Endothelial cell of umbilical vein (primary cell): Measurements from ENCODE around the gene GLB1L. TPM values are rescaled to one million over a fixed set of nuclear protein-coding genes. Genes with fewer than 3 reads are reported as not detected.
"Not testable (repeated sequence)": the region's sequence is repeated elsewhere in the genome, so short reads cannot be mapped to it uniquely, and the experiment has no call there.

ENCODE experiments used
- BruUV-seq: library from RNA; stranded (reverse); fragments of 400-500 nt; replicated peaks from 2 replicates; lab custom pipeline; 2021; lab: Mats Ljungman, UMichigan
- CTCF ChIA-PET: fragments of 300-600, 350-600 bp; sonication (Branson Sonifier 250); formaldehyde crosslinking; loops from one replicate; lab custom pipeline; 2021; ENCODE audit warnings: antibody characterized with exemption, inconsistent platforms; lab: Charles Lee
- POLR2A ChIA-PET: fragments of 300-600, 350-600 bp; sonication (Branson Sonifier 250); formaldehyde crosslinking; loops from one replicate; lab custom pipeline; 2021; ENCODE audit warnings: antibody characterized with exemption, inconsistent platforms; lab: Charles Lee
- DNase-seq: peaks from one replicate; pipeline ENCODE4 v3.0.0-alpha.2; 2011; ENCODE audit warnings: low read depth, low spot score
- FAIRE-seq: peaks from 2 replicates; lab custom pipeline; 2011; peaks lifted over from hg19 to GRCh38; lab: Jason Lieb, UNC
- H2AFZ ChIP-seq: 2 replicates; pipeline ENCODE4 v1.6.0; 2012; ENCODE audit warnings: low read depth, low read length, control low read depth, inconsistent platforms
- H3K27ac ChIP-seq: 2 replicates; pipeline ENCODE4 v1.5.1; 2011; ENCODE audit warnings: low read depth, mild to moderate bottlenecking, control low read depth, low read length, moderate library complexity; ENCODE audit not compliant: insufficient read depth
- H3K27me3 ChIP-seq, 2 experiments: 2 replicates each; pipeline versions ENCODE4 v1.6.0 to v1.6.1; 2011; ENCODE audit warnings: low read length in 2 of 2, mixed read lengths in 1 of 2; ENCODE audit not compliant: control insufficient read depth in 2 of 2, insufficient read depth in 2 of 2
- H3K36me3 ChIP-seq, 2 experiments: 2 replicates in 1 of 2; 3 replicates in 1 of 2; pipeline ENCODE4 v1.5.1; 2011; ENCODE audit warnings: low read length in 2 of 2, mild to moderate bottlenecking in 1 of 2, moderate library complexity in 1 of 2; ENCODE audit not compliant: control insufficient read depth in 2 of 2, insufficient read depth in 2 of 2; ENCODE audit errors: extremely low read depth in 1 of 2
- H3K4me1 ChIP-seq: 3 replicates; pipeline ENCODE4 v1.5.1; 2011; ENCODE audit warnings: mild to moderate bottlenecking, low read length; ENCODE audit not compliant: control insufficient read depth, insufficient read depth; ENCODE audit errors: extremely low read depth
- H3K4me2 ChIP-seq: 2 replicates; pipeline ENCODE4 v1.6.1; 2011; ENCODE audit warnings: low read length, control low read depth, mixed read lengths; ENCODE audit not compliant: insufficient read depth
- H3K4me3 ChIP-seq, 3 experiments: fragments of 200-600 bp in 1 of 3; sonication (generic), shearing (Covaris generic) in 1 of 3; replicated peaks in 1 of 3; 2 replicates each; pipeline ENCODE4 v1.5.1; 2011 to 2016; ENCODE audit warnings: control low read depth in 3 of 3, low read length in 3 of 3, mild to moderate bottlenecking in 2 of 3, inconsistent platforms in 1 of 3, low read depth in 1 of 3, moderate library complexity in 1 of 3; ENCODE audit not compliant: insufficient read depth in 1 of 3
- H3K79me2 ChIP-seq: 2 replicates; pipeline ENCODE4 v1.6.0; 2012; ENCODE audit warnings: low read length, inconsistent platforms; ENCODE audit not compliant: control insufficient read depth, insufficient read depth
- H3K9ac ChIP-seq: replicated peaks from 2 replicates; pipeline ENCODE3; 2011; ENCODE audit warnings: low read length, control low read depth; ENCODE audit not compliant: insufficient read depth; ENCODE audit errors: extremely low read depth
- H3K9me1 ChIP-seq: replicated peaks from 3 replicates; pipeline ENCODE4 v1.6.0; 2011; ENCODE audit warnings: mild to moderate bottlenecking, low read length; ENCODE audit not compliant: control insufficient read depth, insufficient read depth; ENCODE audit errors: extremely low read depth
- H3K9me3 ChIP-seq: replicated peaks from 2 replicates; pipeline ENCODE4 v1.5.1; 2012; ENCODE audit warnings: low read length, inconsistent platforms; ENCODE audit not compliant: control insufficient read depth, insufficient read depth
- H4K20me1 ChIP-seq: replicated peaks from 2 replicates; pipeline ENCODE3; 2011; ENCODE audit warnings: mild to moderate bottlenecking, low read length; ENCODE audit not compliant: control insufficient read depth, insufficient read depth; ENCODE audit errors: extremely low read depth
- EZH2 ChIP-seq: IDR thresholded peaks from 2 replicates; pipeline ENCODE4 v1.6.1; 2012; ENCODE audit warnings: borderline replicate concordance, low read depth, mild to moderate bottlenecking, moderate library complexity, low read length, inconsistent platforms; ENCODE audit not compliant: severe bottlenecking
- FOS ChIP-seq: IDR thresholded peaks from 2 replicates; pipeline ENCODE4 v1.6.1; 2011; ENCODE audit warnings: mild to moderate bottlenecking, low read length, moderate library complexity, borderline replicate concordance; ENCODE audit not compliant: insufficient read depth
- GATA2 ChIP-seq: IDR thresholded peaks from 2 replicates; pipeline ENCODE4 v1.7.0; 2011; ENCODE audit warnings: low read depth, mild to moderate bottlenecking, moderate library complexity, mixed read lengths, low read length; ENCODE audit not compliant: insufficient read length, insufficient read depth
- POLR2A ChIP-seq: IDR thresholded peaks from 2 replicates; pipeline ENCODE4 v1.6.1; 2012; ENCODE audit warnings: low read depth, mild to moderate bottlenecking, control low read depth, low read length
- POLR2AphosphoS5 ChIP-seq: IDR thresholded peaks from 2 replicates; pipeline ENCODE4 v1.6.1; 2012; ENCODE audit warnings: low read depth, mild to moderate bottlenecking, control low read depth, low read length, moderate library complexity; ENCODE audit not compliant: insufficient read depth
- dilution Hi-C: fragments of 300-500 bp; cut with MboI; formaldehyde crosslinking; loops from one replicate; pipeline ENCODE4 v1.15.0; 2019; ENCODE audit warnings: low sequenced_read_pairs; ENCODE audit not compliant: extremely low pct_ligation_motif_present
- intact Hi-C: fragments of 100-400 bp; cut with micrococcal nuclease; formaldehyde crosslinking; loops from one replicate; pipeline ENCODE4 v1.10.0; 2022
- polyA plus RNA-seq, 4 experiments: library from polyadenylated mRNA; depleted of rRNA in 3 of 4; stranded (reverse) in 3 of 4; unstranded in 1 of 4; fragments of >200 nt; gene quantifications; 2 replicates each; pipeline versions ENCODE4 v1.2.1 to v1.2.3, GENCODE V29; 2011 to 2012; ENCODE audit warnings: missing spikeins in 1 of 4
- total RNA-seq: library from RNA; stranded (reverse); gene quantifications from 2 replicates; pipeline ENCODE4 v1.2.3, GENCODE V29; 2021
- TF ChIP-seq, protein P1 (sequence below), 2 donors: IDR thresholded peaks; 1 replicate in 1 of 2; 2 replicates in 1 of 2; pipeline ENCODE4 v1.5.1; 2011; ENCODE audit warnings: low read length in 2 of 2, mild to moderate bottlenecking in 2 of 2, moderate library complexity in 2 of 2, control low read depth in 1 of 2, inconsistent platforms in 1 of 2, low read depth in 1 of 2; ENCODE audit not compliant: insufficient read depth in 1 of 2; ENCODE audit errors: extremely low read depth in 1 of 2

Gene GLB1L
- total and polyA plus RNA-seq, 2 donors (not counting 3 experiments of a cell fraction or from before 2014, with no cell fraction given) = 9.2 to 11.9 TPM

DNA sequence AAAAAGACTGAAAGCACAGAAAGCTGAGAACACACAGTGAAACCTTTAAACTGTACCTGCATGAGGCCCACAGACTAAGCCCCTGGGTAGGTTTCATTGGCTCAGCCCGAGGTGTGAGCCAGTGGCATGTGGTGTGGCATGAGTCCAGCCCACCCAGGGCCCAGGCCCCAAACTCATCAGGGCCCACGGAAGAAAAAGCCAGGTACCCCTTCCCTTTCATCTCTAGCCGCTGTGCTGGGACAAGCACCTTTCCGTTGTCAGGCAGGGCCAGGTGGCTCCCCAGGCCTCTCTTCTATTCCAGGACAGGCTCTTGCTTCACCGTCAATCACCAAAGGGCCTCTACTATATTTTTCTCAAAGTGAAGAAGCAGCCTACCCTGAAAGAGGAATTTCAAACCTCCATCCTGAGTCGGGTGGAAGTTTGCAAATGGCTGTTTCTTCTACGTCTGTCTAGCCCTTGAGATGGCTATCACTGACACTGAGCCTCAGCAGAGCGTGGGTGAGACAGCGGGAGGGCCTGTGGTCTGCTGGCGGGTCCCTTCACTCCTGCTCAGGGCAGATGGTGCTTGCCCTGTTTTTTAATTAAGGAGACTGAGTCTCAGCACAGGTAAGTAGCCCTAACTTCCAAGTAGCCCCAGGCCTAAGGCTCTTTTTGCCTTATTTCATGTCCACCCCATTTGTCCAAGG, 42.5 kb upstream of the GLB1L start:
- no peak overlapping the region for H3K27ac ChIP-seq
- intact Hi-C loops (no loop called here), dilution Hi-C loops (no loop called here)
- CTCF ChIA-PET = interaction anchor here (0.7 to 12.6 kb wide), 2 partner anchors 7 to 258 kb away, joined by 3 to 253 read pairs; no protein-coding TSS in a partner anchor
- no peaks in the 10 kb centered on the region for H3K9me3 ChIP-seq
- no peaks in the 10 kb centered on the region for H3K9me1 ChIP-seq
- TF ChIP-seq POLR2AphosphoS5 (no peak), FOS (no peak), POLR2A (no peak), EZH2 (no peak), GATA2 (no peak)
- TF ChIP-seq, protein P1, sequence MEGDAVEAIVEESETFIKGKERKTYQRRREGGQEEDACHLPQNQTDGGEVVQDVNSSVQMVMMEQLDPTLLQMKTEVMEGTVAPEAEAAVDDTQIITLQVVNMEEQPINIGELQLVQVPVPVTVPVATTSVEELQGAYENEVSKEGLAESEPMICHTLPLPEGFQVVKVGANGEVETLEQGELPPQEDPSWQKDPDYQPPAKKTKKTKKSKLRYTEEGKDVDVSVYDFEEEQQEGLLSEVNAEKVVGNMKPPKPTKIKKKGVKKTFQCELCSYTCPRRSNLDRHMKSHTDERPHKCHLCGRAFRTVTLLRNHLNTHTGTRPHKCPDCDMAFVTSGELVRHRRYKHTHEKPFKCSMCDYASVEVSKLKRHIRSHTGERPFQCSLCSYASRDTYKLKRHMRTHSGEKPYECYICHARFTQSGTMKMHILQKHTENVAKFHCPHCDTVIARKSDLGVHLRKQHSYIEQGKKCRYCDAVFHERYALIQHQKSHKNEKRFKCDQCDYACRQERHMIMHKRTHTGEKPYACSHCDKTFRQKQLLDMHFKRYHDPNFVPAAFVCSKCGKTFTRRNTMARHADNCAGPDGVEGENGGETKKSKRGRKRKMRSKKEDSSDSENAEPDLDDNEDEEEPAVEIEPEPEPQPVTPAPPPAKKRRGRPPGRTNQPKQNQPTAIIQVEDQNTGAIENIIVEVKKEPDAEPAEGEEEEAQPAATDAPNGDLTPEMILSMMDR (IDR thresholded peaks at IDR 0.05; ENCODE audit: extremely low read depth in 1 of 2, insufficient read depth in 1 of 2, low read depth in 1 of 2, low read length in 2 of 2) = no peak
- H3K79me2 ChIP-seq = no peaks in the 10 kb centered on the region
- no peak overlapping the region for H3K4me3 ChIP-seq
- BruUV-seq = no TSS peak
- POLR2A ChIA-PET = interaction anchor here (0.7 kb wide), 1 partner anchor 69 kb away, joined by 4 read pairs; the partner anchor contains the start of gene ABCB6
- no peaks in the 10 kb centered on the region for H4K20me1 ChIP-seq
- DNase-seq = no peak
- H2AFZ ChIP-seq = no peak overlapping the region
- FAIRE-seq = no peak
- H3K4me1 ChIP-seq = no peaks in the 10 kb centered on the region
- H3K9ac ChIP-seq = no peak overlapping the region
- peaks cover 0 to 1% of the 10 kb centered on the region in 2 experiments for H3K27me3 ChIP-seq
- H3K36me3 ChIP-seq = peaks cover 0 to 17% of the 10 kb centered on the region in 2 experiments
- no peak overlapping the region for H3K4me2 ChIP-seq

DNA sequence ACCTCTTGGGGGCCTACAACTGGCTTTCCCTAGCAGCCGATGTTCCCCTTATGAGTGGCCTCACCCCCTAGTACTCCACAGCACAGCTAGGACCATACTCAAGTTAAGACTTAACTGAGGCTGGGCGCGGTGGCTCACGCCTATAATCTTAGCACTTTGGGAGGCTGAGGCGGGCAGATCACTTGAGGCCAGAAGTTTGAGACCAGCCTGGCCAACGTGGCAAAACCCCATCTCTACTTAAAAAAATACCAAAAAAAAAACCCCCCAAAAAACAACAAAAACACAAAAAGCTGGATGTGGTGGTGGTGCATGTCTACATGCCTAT, 41.8 kb upstream of the GLB1L start:
- H3K4me2 ChIP-seq, dilution Hi-C loops, H3K27me3 ChIP-seq, H4K20me1 ChIP-seq, H3K79me2 ChIP-seq, BruUV-seq, intact Hi-C loops, H2AFZ ChIP-seq, H3K9me1 ChIP-seq, H3K9ac ChIP-seq, H3K27ac ChIP-seq, H3K4me1 ChIP-seq, H3K9me3 ChIP-seq, DNase-seq, H3K4me3 ChIP-seq, FAIRE-seq: not testable (repeated sequence)
- CTCF ChIA-PET = interaction anchor here (12.6 kb wide), 1 partner anchor 8 kb away, joined by 253 read pairs; no protein-coding TSS in a partner anchor
- peaks cover 0 to 17% of the 10 kb centered on the region in 2 experiments for H3K36me3 ChIP-seq
- POLR2A ChIA-PET = interaction anchor here (0.7 kb wide), 1 partner anchor 68 kb away, joined by 4 read pairs; the partner anchor contains the start of gene ABCB6
